HG02642 (cell line): ENCODE data around the gene TRAPPC1.
A peak's percentile ranks its signal among the peaks of the same experiment; 100 is the strongest.
"Not testable (repeated sequence)": the region's sequence is repeated elsewhere in the genome, so short reads cannot be mapped to it uniquely, and the experiment has no call there.

Source experiments
- ATAC-seq: cut with Tn5 transposase; IDR thresholded peaks from one replicate; pipeline ENCODE4 v1.9.1; 2021; ENCODE audit warnings: mild to moderate bottlenecking; ENCODE audit not compliant: unreplicated experiment, poor library complexity

The TRAPPC1 gene

GRCh38 chr17:7931709-7932482, at the start of gene TRAPPC1, which contains the start of gene CNTROB:
Gene TRAPPC1, minus strand, starts transcription at chr17:7931946. Its CDS starts 117 bp downstream, at chr17:7931829.
Gene CNTROB, plus strand, starts transcription at chr17:7932206. Its CDS starts 874 bp downstream, at chr17:7933080.
- peak; percentile 97 for ATAC-seq

GRCh38 chr17:7977805-7978204, 46.1 kb upstream of the TRAPPC1 start:
- no peak for ATAC-seq

- ATAC-seq, result no peak
Observed at GRCh38 chr17:7977039-7977438, 45.3 kb upstream of the TRAPPC1 start.

GRCh38 chr17:7974638-7975131, 42.9 kb upstream of the TRAPPC1 start:
- ATAC-seq, result no peak

- no peak for ATAC-seq
Observed at GRCh38 chr17:7972131-7972785, 40.5 kb upstream of the TRAPPC1 start.

GRCh38 chr17:7971651-7972050, 39.9 kb upstream of the TRAPPC1 start:
- no peak for ATAC-seq

GRCh38 chr17:7969433-7969832, 37.7 kb upstream of the TRAPPC1 start:
- ATAC-seq, result no peak

- no peak for ATAC-seq
Observed at GRCh38 chr17:7967751-7968150, 36.0 kb upstream of the TRAPPC1 start.

- ATAC-seq, result no peak
Observed at GRCh38 chr17:7961421-7961820, 29.7 kb upstream of the TRAPPC1 start.

- ATAC-seq, result no peak
Observed at GRCh38 chr17:7959503-7960253, 27.9 kb upstream of the TRAPPC1 start.

GRCh38 chr17:7956228-7956965, 24.7 kb upstream of the TRAPPC1 start:
- no peak for ATAC-seq

GRCh38 chr17:7955414-7956227, 23.9 kb upstream of the TRAPPC1 start:
- ATAC-seq, result no peak

- not testable (repeated sequence) for ATAC-seq
Observed at GRCh38 chr17:7953266-7953665, 21.5 kb upstream of the TRAPPC1 start.

GRCh38 chr17:7951143-7951792, 19.5 kb upstream of the TRAPPC1 start:
- ATAC-seq, result no peak

- no peak for ATAC-seq
Observed at GRCh38 chr17:7950578-7950977, 18.8 kb upstream of the TRAPPC1 start.

GRCh38 chr17:7947651-7948050, 15.9 kb upstream of the TRAPPC1 start:
- no peak for ATAC-seq

GRCh38 chr17:7946441-7946840, 14.7 kb upstream of the TRAPPC1 start:
- ATAC-seq, result no peak

- no peak for ATAC-seq
Observed at GRCh38 chr17:7945651-7946050, 13.9 kb upstream of the TRAPPC1 start.

GRCh38 chr17:7944326-7944725, 12.6 kb upstream of the TRAPPC1 start:
- ATAC-seq, result no peak
